Head of caudate nucleus (tissue), 42 donors: ENCODE results near the gene FBXL7.

Source experiments
- DNase-seq, 42 donors: peaks; one replicate each; pipeline versions ENCODE4 v3.0.0 to v3.0.0-alpha.2; 2020 to 2021; ENCODE audit warnings: mixed read lengths in 7 of 42
- intact Hi-C: fragments of 100-400 bp; cut with DNase I; formaldehyde crosslinking; loops from one replicate; pipeline ENCODE4 v1.15.0; 2022

FBXL7 gene

DNA sequence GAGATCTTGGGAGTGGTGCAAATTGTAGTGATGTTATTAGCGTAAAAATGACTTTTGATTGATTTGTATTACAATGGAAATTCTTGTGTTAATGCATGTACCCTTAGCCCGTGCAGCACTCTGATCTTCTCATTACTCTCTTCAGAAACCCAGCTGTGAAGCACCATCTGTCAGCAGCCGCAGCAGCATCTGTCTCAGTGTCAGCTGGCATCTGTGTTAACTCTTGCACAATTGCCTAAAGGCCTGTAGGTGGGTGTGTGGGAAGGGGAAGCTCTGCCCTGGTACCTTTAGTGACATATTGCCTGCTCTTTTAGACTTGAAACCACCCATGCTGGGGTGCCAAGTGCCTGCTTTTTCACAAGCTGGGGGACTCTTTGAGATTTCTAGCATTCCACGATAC is 101.3 kb downstream of the FBXL7 start:
- intact Hi-C loops: no loop called here
- peak in 36 of 42 donors; percentile 7 to 66 (median 35) for DNase-seq

DNA sequence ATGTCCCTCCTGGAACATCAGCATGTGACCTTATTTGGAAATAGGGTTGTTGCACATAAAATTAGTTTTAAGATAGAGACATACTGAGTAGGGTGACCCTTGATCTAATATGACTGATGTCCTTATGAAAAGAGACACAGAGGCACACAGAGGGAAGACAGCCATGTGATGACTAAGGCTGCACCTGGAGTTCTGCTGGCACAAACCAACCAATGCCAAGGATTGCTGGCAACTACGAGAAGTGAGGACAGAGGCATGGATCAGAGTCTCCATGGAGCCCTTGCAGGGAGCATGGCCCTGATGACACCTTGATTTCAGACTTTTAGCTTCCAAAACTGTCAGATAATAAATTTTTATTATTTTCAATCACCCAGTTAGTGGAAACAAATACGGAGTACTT is 101.9 kb downstream of the FBXL7 start:
- DNase-seq: peak in 6 of 42 donors; percentile 12 to 24 (median 18)
- intact Hi-C loops: no loop called here

DNA sequence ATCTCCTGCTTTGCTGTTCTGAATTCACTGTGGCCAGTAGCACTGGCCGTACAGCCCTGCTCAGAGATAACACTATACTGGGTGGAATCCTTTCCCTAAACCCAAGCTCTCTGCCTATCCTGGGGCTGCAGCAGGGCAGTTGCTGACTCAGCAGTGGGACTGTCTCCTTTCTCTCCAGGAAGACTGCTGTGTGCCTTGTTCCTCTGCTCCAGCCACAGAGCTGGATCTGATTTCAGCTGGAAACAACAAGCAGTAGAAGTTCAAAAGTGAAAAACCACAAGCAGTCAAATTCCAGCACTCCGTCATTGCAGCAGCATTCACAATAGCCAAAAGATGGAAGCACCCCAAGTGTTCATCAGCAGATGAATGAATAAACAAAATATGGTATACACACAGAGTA is 105.0 kb downstream of the FBXL7 start:
- no peak for DNase-seq
- intact Hi-C loops: no loop called here

DNA sequence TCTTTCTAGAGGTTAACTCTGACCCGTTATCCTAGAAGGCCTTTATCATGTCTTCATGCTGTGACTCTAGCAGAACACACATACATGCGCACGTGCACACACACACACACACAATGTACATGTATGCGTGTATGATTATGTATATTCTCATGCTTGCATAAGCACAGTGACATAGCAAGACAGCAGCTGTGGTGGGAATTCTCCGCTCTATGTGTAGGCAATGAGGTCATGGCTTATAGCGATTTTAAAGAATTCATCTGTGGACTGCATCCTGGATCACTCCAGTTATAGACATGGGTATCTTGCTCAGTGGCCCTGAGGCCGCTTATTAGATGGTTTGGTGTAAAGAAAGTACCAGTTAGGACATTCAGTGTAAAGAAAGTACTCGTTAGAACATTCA is 106.2 kb downstream of the FBXL7 start:
- intact Hi-C loops: no loop called here
- no peak for DNase-seq

DNA sequence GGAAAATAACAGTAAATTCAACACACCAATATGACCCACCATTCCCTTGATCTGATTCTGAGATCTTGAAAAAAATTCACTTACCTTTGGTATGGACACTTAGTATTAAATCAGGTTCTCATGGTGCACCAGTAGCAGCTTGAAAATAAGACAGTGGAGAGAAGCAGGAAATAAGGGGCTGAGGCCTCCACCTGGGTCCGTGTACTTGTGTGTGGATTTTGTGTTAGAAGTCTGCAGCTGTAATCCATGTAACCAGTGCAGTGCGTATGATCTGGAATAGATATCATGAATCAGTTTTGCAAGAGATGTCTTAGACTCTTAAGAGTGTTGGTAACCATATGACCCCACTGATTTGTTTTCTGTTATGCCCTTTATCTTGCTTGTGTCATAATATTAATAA is 107.1 kb downstream of the FBXL7 start:
- intact Hi-C loops: no loop called here
- DNase-seq: no peak

DNA sequence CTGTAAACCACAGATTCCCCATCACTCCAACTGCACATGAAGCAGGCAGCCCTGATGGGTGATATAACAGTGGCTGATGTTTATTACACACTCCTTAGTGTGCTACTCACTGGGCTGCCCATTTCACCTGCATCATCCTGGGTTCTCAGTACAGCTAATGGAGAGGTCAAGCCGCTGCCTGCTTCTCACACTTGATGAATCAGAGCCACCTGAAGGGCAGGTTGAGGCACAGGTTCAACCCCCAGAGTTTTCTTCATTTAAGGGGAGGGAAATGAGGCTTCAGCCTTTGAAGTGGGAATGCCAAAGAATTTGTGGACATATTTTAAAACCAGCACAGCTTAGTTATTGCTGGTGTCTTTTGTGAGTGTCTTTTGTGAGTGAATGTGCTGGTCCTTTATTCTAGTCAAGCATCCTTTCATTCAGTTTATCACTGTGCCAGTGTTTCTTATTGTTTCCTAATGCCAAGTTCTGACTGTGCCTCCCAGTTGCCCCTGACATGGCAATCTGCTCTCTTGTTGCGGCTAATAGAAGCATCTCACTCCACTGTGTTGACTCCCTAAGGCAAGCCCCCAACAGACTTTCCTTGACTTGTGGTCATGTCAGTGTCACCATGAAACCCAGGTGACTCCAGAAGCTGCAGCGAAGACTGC is 109.2 kb downstream of the FBXL7 start:
- DNase-seq: peak in 2 of 42 donors; percentile 16 to 36
- intact Hi-C loops: no loop called here

DNA sequence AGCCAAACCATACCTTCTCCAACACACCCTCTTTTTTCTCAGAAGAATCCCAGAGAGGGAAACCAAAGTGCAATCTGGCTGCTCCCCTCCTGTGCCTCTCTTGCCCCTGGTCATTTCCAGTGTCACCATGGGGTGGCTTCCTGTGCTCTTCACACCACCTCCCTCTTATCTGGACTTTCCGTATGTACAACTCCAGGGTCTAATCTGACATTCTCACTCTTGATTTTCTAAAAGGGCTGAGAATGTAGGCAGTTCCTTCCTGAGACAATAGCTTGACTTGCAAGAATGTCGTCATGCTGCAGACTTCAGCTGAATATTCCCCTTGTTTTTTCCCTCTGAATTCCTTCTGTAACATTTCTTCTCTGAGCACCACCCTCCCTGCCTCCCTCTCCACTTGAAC is 110.2 kb downstream of the FBXL7 start:
- intact Hi-C loops: no loop called here
- no peak for DNase-seq

DNA sequence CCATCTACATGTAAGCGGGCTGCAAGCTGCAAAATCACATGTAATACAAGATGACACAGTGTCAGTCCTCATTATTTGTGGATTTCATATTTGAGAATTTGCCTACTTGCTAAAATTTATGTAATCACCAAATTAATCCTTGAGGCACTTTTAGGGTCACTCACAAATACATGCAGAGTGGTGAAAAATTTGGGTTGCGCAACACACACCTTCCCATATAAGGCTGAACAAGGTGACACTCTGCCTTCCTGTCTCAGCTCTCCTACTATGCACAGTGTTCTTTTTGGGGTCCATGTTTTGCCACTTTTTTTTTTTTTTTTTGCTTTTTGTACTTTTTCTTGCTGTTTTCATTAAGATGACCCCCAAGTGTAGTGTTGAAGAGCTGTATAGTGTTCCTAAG is 111.0 kb downstream of the FBXL7 start:
- no peak for DNase-seq
- intact Hi-C loops: no loop called here

DNA sequence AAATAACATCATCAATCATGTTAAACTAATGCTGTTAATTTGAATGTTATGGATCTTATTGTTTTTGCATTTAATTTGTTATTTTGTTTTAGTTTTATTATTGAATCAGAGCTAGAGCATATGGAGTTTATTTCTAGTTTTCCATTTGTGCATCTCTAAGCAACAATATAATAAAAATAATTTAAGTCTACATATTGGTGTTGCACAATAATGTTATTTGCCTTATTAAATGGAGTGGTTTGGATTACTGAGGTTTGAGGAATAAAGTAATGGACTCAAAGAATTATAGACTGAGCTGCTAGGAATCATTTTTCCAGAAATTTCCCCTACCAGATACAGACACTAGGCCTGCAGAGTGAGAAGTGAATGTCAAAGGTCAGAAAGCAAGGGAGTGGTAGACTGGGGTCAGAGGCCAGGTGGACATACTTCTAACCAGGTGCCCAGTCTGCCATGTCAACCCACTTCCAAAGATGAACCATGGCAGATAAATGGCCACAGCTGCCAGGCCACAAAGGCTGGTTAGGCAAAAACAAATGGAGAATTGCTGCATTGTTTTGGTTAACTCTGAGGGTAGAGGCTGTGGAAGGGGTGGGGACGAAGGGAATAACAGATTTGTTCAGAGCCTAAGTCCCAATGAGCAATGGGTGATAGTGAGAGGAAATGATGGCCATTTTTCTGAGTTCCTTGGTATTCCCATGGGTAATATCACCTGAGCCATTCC is 113.1 kb downstream of the FBXL7 start:
- intact Hi-C loops: no loop called here
- DNase-seq: peak in 1 of 42 donors; percentile 33

DNA sequence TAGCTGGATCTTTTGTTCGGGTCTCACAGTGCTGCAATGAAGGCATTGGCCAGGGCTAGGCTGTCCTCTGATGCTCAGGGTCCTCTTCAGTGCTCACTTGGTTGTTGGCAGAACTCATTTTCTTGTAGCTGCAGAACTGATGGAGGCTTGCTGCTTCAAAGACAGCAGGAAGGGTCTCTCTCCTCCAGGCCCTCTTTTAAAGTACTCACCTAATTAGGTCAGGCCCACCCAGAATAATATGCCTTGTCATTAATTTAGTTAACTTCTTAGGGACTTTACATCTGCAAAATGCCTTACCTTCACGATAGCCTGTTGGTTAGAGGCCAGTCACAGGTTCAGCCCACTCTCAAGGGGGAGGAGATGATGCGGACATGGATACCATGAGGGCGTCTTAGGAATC is 114.7 kb downstream of the FBXL7 start:
- DNase-seq: no peak
- intact Hi-C loops: no loop called here

DNA sequence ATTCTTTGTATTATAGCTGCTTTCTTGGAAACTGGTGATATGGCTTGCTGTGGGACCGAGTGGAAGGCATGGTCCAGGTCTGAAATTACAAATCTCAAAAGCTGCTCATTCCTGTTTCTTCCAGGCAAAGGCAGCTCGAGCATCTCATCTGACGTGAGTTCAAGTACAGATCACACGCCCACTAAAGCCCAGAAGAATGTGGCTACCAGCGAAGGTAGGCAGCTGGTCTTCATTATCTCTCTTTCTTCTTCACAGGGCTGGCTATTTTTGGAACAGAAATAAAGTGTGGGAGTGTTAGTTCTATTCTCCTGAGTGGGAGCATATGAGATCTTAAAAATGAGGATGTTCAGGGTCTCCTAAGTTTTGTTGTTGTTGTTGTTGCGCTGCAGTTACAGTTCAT is 115.9 kb downstream of the FBXL7 start:
- DNase-seq: no peak
- intact Hi-C loops: no loop called here

DNA sequence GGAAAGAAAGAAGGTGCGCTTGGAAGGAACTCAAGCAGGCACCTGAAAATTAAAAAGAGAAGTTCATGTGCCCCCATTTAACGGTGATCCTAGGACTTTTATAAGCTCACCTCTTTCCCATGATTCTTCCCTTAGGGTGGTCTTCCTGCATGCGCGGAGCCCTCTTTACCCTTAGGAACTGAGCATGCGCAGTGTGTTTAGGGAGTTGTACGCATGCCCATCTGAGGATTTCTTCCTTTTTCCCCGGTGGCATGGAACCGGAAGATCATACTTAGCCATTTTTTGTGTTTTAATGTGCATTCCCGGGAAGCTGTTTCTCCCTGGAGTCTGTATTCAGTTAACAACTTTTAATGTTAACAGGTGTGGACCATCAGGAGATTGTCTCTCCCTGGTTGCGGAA is 119.0 kb downstream of the FBXL7 start:
- no peak for DNase-seq
- intact Hi-C loops: no loop called here

DNA sequence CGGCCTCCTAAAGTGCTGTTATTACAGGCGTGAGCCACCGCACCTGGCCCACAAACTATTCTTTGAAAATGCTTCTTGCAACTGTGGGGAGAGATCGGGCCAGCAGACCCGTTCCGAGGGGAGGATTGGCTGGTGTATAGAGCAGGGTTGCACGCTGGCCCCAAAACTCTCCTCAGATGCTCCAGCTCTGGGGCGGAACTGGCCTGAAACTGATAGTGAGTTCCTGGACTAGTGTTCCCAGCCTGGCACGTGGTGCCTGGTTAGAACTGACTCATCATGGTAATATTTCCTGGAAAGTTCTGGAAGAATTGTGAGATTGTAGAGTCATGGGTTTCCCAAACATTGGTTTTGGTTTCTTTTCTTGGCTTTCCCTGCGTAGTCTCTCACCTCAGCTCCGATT is 120.5 kb downstream of the FBXL7 start:
- intact Hi-C loops: no loop called here
- DNase-seq: no peak

DNA sequence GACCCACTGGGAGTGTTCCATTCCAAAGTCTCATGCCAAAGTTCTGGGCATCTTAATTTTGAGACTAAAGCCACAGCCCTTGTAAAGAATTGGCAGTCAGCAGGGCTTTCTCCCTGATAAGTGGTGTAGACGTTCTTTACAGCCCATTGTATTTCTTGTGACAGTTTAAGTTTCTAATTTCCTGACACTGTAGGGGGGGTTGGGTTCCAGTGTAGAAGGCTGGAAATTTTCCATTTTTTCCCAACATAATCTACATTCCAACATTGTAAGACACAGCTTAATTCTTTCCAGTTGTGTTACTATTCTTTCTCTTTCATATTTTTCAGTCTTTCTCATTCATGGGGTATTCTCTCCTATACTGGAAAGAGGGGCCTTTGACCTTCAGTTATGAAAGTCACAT is 121.1 kb downstream of the FBXL7 start:
- DNase-seq: no peak
- intact Hi-C loops: no loop called here

DNA sequence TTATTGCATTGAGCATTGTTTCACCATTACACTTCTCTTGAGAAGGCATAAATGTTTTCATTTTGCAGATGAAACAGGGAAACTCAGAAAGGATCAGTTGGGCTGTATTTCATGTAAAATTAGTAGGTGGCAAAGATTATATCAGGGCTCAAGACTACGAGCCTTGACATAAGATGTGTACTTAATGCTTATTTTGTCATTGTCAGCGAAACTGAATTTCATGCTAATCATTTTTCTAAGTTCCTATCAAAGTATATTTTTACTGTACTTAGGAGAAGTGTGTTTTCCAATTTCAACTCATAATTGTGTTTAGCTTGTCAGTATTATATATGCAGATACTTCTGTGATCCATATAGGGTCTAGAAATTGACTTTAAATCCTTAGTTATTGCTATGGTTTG is 123.8 kb downstream of the FBXL7 start:
- DNase-seq: no peak
- intact Hi-C loops: no loop called here

DNA sequence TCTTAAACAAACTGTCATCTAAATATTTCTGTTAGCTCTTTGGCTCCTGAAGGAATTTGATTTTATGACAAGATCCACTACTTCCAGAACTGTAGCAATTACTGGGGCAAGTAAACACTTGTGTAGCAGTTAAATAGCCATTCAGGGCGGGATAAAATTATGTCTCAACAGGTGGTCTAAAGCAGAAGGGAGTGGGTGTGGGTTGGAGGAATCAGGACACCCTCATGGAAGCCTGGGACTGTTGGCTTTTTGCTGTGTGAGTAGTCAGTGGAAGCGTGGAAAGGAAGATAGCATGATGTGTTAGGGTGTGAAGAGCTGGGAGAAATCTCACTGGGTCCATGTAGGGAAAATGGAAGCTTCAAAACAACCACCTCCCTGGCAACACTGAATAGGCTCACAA is 127.1 kb downstream of the FBXL7 start:
- intact Hi-C loops: no loop called here
- no peak for DNase-seq

DNA sequence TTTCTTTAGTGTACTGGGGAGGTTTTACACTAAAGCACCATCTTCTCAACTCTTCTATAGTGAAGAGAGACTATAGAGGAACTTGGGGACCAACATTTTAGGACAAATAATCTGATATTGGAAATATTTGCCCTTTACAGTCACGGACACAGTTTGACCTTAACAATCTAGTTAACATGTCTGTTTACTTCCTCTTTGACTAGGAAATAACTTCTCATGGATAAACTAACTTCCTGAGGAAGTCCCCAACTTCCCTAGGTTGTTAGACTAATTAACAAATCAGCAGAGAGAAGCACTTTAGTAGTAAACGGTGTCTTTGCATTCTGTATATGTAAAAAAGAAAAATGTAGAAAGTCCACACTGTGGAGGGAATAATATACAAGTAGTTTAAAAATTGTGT is 127.7 kb downstream of the FBXL7 start:
- intact Hi-C loops: no loop called here

DNA sequence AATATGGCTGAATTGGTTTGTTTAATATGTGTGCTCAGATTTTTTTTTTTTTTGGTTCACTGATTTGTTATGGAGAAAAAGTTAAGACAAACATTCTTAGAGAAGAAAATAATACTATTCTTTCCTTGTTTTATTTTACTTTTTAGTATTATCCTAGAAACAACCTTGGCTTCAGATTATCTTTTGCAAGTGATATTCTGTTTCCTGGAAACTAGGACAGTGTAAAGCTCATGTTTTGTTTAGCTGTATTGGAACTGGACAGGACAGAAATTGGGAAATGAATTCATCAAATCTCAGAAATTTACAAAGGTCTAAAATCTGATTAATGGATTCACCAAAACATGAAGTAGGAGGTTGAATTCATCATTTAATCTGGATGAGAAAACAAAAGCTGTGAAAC is 130.5 kb downstream of the FBXL7 start:
- intact Hi-C loops: no loop called here

More for the DNA sequence above, 127.7 kb downstream of the FBXL7 start:
- DNase-seq: no peak

DNA sequence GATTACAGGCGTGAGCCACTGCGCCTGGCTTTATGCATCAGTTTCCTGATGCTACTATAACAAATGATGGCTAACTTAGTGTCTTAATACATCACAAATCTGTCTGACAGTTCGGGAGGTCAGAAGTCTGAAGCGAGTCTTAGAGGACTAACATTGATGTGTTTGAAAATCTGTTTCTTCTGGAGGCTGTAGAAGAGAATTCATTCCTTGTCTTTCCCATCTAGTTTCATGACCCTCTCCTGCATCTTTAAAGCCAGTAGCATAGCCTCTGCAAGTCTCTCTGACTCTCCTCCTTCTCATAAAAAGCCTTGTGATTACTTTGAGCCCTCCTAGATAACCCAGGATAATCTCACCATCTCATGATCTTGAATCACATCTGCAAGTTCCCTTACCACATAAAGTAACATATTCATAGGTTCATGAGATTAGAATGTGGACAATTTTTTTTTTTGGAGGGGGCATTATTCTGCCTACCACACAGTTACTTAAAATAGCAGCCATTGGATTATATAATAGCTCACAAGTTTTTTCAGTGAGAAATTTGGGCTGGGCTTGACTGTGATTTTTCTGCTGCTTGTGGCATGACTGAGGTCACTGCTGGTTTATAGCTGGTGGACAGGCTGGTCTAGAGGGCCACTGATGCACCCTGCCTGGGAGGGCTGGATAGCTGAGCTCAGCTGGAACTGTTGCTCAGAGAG is 134.8 kb downstream of the FBXL7 start:
- DNase-seq: no peak
- intact Hi-C loops: no loop called here

More for the DNA sequence above, 130.5 kb downstream of the FBXL7 start:
- no peak for DNase-seq

DNA sequence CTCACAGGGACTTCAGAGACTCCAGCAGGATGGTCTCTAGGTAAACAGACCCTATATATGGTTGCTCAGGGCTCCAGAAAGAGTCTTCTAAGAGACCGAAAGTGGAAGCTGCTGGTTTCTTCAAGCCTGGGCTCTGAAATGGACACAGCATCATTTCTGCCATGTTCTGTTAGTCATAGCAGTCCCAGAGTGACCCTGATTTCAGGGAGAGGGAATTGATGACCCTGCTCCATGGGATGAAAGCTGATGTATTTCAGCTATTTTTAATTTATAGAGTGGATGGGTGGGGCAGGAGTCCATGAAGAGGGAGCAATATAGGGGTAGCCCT is 135.3 kb downstream of the FBXL7 start:
- intact Hi-C loops: no loop called here
- DNase-seq: no peak

DNA sequence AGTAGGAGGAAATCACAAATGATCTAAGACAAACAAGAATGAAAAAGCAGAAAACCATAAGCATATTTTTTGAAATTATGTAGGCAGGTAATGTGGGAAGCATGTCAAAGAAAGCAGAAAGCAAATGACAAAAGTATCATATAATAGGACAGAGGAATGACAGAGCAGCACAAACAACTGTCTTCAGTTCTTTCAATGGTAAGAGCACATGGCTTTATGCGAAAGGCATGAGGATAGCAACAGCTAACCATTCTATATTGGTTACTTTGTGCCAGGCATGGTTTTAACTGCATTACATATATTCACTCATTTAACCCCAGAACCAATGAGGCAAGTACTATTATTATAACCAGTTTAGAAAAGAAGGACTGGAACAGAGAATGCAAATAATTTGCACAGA is 137.4 kb downstream of the FBXL7 start:
- intact Hi-C loops: no loop called here
- peak in 1 of 42 donors; percentile 30 for DNase-seq
